GM12865 (cell line): ENCODE results near the gene ACTN1.

ENCODE experiments used
- DNase-seq: peaks from one replicate; pipeline ENCODE4 v3.0.0; 2010; ENCODE audit warnings: low read depth
- H3K4me3 ChIP-seq: 2 replicates; pipeline ENCODE4 v1.5.1; 2011; ENCODE audit warnings: mild to moderate bottlenecking, low read depth, low read length, control low read depth
- TF ChIP-seq, protein P1 (sequence below): IDR thresholded peaks from 2 replicates; pipeline ENCODE4 v1.5.1; 2011; ENCODE audit warnings: low read length, control low read depth, low read depth, inconsistent platforms; ENCODE audit not compliant: insufficient read depth; ENCODE audit errors: missing control alignments

Gene ACTN1

GRCh38 chr14:68964300-68965093, 14.6 kb downstream of the ACTN1 start:
- DNase-seq: no peak
- TF ChIP-seq, protein P1, sequence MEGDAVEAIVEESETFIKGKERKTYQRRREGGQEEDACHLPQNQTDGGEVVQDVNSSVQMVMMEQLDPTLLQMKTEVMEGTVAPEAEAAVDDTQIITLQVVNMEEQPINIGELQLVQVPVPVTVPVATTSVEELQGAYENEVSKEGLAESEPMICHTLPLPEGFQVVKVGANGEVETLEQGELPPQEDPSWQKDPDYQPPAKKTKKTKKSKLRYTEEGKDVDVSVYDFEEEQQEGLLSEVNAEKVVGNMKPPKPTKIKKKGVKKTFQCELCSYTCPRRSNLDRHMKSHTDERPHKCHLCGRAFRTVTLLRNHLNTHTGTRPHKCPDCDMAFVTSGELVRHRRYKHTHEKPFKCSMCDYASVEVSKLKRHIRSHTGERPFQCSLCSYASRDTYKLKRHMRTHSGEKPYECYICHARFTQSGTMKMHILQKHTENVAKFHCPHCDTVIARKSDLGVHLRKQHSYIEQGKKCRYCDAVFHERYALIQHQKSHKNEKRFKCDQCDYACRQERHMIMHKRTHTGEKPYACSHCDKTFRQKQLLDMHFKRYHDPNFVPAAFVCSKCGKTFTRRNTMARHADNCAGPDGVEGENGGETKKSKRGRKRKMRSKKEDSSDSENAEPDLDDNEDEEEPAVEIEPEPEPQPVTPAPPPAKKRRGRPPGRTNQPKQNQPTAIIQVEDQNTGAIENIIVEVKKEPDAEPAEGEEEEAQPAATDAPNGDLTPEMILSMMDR: no peak
- H3K4me3 ChIP-seq: no peak overlapping the region

GRCh38 chr14:68962681-68963080, 16.4 kb downstream of the ACTN1 start:
- TF ChIP-seq, protein P1: no peak

DNA sequence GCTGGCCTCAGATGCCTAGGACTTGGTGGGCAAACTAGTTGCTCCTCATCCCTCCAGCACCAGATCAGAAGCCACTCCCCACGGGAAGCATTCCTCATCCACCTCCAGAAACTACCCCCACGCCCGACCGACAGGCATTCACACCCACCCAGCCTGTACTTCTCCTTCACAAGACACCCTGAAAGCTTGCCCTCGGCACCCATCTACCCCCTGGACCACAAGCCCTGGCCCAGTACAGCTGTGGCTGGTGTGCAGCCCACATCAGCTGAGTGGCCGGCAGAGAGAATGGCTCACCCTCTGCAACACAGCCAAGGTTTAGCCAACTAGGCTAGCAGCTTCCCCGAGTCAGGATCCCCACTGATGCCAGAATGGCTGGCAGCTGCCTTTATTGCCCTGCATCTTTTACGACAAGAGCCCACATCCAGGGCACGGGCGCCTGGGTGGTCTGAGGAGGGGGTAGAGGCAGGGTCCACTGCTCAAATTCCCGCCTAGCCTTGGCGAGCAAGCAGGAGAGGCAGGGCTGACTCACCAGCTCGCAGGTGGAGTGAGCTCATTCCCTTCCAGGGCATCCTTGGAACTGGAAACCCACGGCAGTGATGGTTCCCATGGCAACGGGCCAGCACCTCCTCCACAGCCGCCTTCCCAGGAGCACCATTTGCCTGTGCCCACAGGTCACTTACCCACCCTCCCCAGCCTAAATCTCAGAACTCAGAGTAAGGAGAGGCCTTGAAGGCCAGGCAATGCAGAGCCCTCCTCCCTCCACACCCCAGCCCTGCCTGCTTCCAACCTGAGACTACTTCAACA, 17.1 kb downstream of the ACTN1 start:
- no peak overlapping the region for H3K4me3 ChIP-seq
- TF ChIP-seq, protein P1: no peak
- DNase-seq: no peak

More at GRCh38 chr14:68962681-68963080, 16.4 kb downstream of the ACTN1 start:
- H3K4me3 ChIP-seq: no peak overlapping the region
- DNase-seq: no peak

DNA sequence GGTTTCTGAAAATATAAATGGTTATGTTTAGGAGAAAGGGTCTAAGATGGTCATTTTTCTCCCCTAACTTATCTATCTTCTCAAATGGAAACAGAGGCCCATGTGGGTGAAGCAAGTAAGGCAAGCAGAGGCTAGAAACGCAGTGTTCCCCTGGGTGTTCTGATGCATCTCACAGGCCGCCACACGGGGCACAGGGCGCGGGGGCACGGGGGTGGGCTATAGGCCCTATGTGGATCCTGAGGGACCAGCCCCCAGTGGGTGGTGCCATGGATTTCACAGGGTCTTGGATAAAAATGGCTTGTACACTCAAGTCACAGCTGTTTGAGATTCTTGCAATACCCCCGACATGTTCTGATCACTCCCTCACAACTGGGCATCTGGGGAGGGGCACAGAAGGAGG, 17.7 kb downstream of the ACTN1 start:
- TF ChIP-seq, protein P1: no peak
- no peak for DNase-seq

DNA sequence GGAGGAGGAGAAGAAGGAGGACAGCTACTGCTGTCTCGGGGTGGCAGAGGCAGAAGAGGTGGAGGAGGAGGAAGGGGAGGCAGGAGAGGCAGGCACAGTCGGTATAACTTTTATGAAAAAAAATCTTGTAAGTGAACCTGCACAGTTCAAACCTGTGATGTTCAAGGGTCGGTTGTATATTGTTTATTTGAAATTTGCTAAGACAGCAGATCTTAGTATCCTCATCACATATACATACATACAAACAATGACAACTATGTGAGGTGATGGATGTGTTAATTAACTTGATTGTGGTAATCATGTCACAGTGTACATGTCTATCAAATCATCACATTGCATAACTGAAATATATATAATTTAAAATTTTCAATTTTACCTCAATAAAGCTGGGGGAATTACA, 19.0 kb downstream of the ACTN1 start:
- TF ChIP-seq, protein P1: no peak
- H3K4me3 ChIP-seq: no peak overlapping the region
- DNase-seq: no peak

More for the DNA sequence above, 17.7 kb downstream of the ACTN1 start:
- no peak overlapping the region for H3K4me3 ChIP-seq

DNA sequence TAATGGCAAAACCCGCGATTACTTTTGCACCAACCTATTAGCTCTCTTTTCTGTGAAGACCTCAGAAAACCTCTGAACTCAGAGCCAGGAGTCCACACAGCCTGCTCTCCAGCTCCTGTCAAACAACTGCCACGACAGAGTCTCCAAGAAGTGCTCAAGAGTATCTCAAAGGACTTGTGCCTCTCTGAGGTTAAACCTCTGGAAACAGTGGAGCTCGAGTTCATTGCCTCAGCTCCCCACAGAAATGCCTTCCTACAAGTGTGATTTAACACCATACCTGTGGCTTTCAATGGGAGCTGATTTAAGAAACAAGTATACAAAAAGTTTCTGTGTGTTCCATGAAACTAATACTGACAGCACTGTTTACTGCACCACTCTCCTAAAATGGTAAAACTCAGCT, 20.1 kb downstream of the ACTN1 start:
- TF ChIP-seq, protein P1: no peak
- no peak overlapping the region for H3K4me3 ChIP-seq
- DNase-seq: no peak

GRCh38 chr14:68958553-68958952, 20.5 kb downstream of the ACTN1 start:
- DNase-seq: no peak

More at GRCh38 chr14:68958553-68958952, 20.5 kb downstream of the ACTN1 start:
- TF ChIP-seq, protein P1: no peak
- no peak overlapping the region for H3K4me3 ChIP-seq
